Stimulated activated CD4-positive, alpha-beta T cell treated with anti-CD3 and anti-CD28 coated beads, Interleukin-2, amount 100 ng/mL, for 4 hours (primary cell): ENCODE data around the gene STYX.
"Not testable (repeated sequence)": the region's sequence is repeated elsewhere in the genome, so short reads cannot be mapped to it uniquely, and the experiment has no call there.

Experiments
- DNase-seq: peaks from one replicate; pipeline ENCODE4 v3.0.0-alpha.2; 2020; ENCODE audit warnings: low read depth

The STYX gene

GRCh38 chr14:52727509-52727908, 2.5 kb upstream of the STYX start:
- DNase-seq: not testable (repeated sequence)

- not testable (repeated sequence) for DNase-seq
Observed at GRCh38 chr14:52729035-52729434, 931 bp upstream of the STYX start.

- no peak for DNase-seq
Observed at GRCh38 chr14:52729585-52729924, 411 bp upstream of the STYX start.

GRCh38 chr14:52730709-52731111, 744 bp downstream of the STYX start:
- no peak for DNase-seq

GRCh38 chr14:52733824-52734223, 3.9 kb downstream of the STYX start:
- DNase-seq: no peak

- no peak for DNase-seq
Observed at GRCh38 chr14:52735921-52736489, 6.0 kb downstream of the STYX start.

GRCh38 chr14:52738409-52738808, 8.4 kb downstream of the STYX start:
- DNase-seq: no peak

- no peak for DNase-seq
Observed at GRCh38 chr14:52740751-52741150, 10.8 kb downstream of the STYX start.

- no peak for DNase-seq
Observed at GRCh38 chr14:52741865-52742264, 11.9 kb downstream of the STYX start.

GRCh38 chr14:52748647-52749292, 18.8 kb downstream of the STYX start:
- DNase-seq: no peak

- DNase-seq: no peak
Observed at GRCh38 chr14:52755607-52756316, 25.8 kb downstream of the STYX start.

GRCh38 chr14:52759145-52759544, 29.2 kb downstream of the STYX start:
- no peak for DNase-seq

GRCh38 chr14:52762923-52763322, 33.0 kb downstream of the STYX start:
- not testable (repeated sequence) for DNase-seq

- no peak for DNase-seq
Observed at GRCh38 chr14:52767058-52767833, 37.3 kb downstream of the STYX start.

- no peak for DNase-seq
Observed at GRCh38 chr14:52769887-52770286, 39.9 kb downstream of the STYX start.

GRCh38 chr14:52776816-52777215, 46.9 kb downstream of the STYX start:
- no peak for DNase-seq

- DNase-seq: no peak
Observed at GRCh38 chr14:52778702-52779101, 48.7 kb downstream of the STYX start.

- no peak for DNase-seq
Observed at GRCh38 chr14:52780893-52781292, 50.9 kb downstream of the STYX start.

- DNase-seq: no peak
Observed at GRCh38 chr14:52781629-52782028, 51.7 kb downstream of the STYX start.

- no peak for DNase-seq
Observed at GRCh38 chr14:52783206-52783605, 53.2 kb downstream of the STYX start.

- DNase-seq: no peak
Observed at GRCh38 chr14:52786887-52787286, 56.9 kb downstream of the STYX start.

GRCh38 chr14:52789118-52789517, 59.2 kb downstream of the STYX start:
- DNase-seq: no peak
